H1 (cell line): ENCODE data around the gene AP2A2. TPM values are rescaled to one million over a fixed set of nuclear protein-coding genes. Genes with fewer than 3 reads are reported as not detected.

Source experiments
- CHD7 ChIP-seq: fragments of 300-600 bp; sonication (generic); IDR thresholded peaks from 2 replicates; pipeline ENCODE4 v1.7.1; 2012; ENCODE audit warnings: low read length, moderate library complexity, mild to moderate bottlenecking, inconsistent platforms; ENCODE audit not compliant: insufficient replicate concordance
- CTCF ChIP-seq, 3 experiments: IDR thresholded peaks; 1 replicate in 2 of 3; 2 replicates in 1 of 3; pipeline versions ENCODE4 v1.5.1 to v1.6.1; 2011; ENCODE audit warnings: low read length in 3 of 3, mild to moderate bottlenecking in 3 of 3, inconsistent platforms in 2 of 3, low read depth in 1 of 3, moderate library complexity in 1 of 3; ENCODE audit not compliant: insufficient read depth in 1 of 3; ENCODE audit errors: control extremely low read depth in 1 of 3
- EP300 ChIP-seq, 2 experiments: IDR thresholded peaks; 1 replicate in 1 of 2; 2 replicates in 1 of 2; pipeline ENCODE4 v1.6.1; 2011 to 2012; ENCODE audit warnings: low read depth in 2 of 2, low read length in 2 of 2, mild to moderate bottlenecking in 2 of 2, borderline replicate concordance in 1 of 2, inconsistent platforms in 1 of 2, moderate library complexity in 1 of 2
- polyA plus RNA-seq, 7 experiments: library from polyadenylated mRNA; depleted of rRNA in 3 of 7; stranded (reverse) in 5 of 7; unstranded in 2 of 7; fragments of >200 nt in 5 of 7; fragments of 200-250 nt in 2 of 7; gene quantifications; 1 replicate in 5 of 7; 2 replicates in 1 of 7; 4 replicates in 1 of 7; pipeline versions ENCODE4 v1.2.1 to v1.2.3, GENCODE V29; 2011 to 2013; ENCODE audit warnings: missing spikeins in 2 of 7, mixed read lengths in 2 of 7
- total RNA-seq: library from RNA; stranded (reverse); fragmentation: NEBNext Ultra II Directional; extraction: Animal tissue kit (Norgen Biotek cat#: 25700); gene quantifications from 2 replicates; pipeline ENCODE4 v1.2.1, GENCODE V29; 2021

The AP2A2 gene
- total and polyA plus RNA-seq, 2 of the 8 experiments (the other 6 are each of a cell fraction or from before 2014, with no cell fraction given), result 50.0 to 65.0 TPM

- TF ChIP-seq CHD7 (no peak), EP300 (IDR thresholded peaks at IDR 0.05; ENCODE audit: borderline replicate concordance in 1 of 2, low read depth in 2 of 2, low read length in 2 of 2) (no peak), CTCF (IDR thresholded peaks at IDR 0.05; ENCODE audit: control extremely low read depth in 1 of 3, insufficient read depth in 1 of 3, low read depth in 1 of 3, low read length in 3 of 3) (no peak)
Observed at GRCh38 chr11:996681-997080, 71.0 kb downstream of the AP2A2 start (continued).
